ENCODE measurements around the gene GREB1.

GREB1 gene

GRCh38 chr2:11612553-11613215 lies 78.8 kb downstream of the GREB1 start:
- no peak for DNase-seq

DNA sequence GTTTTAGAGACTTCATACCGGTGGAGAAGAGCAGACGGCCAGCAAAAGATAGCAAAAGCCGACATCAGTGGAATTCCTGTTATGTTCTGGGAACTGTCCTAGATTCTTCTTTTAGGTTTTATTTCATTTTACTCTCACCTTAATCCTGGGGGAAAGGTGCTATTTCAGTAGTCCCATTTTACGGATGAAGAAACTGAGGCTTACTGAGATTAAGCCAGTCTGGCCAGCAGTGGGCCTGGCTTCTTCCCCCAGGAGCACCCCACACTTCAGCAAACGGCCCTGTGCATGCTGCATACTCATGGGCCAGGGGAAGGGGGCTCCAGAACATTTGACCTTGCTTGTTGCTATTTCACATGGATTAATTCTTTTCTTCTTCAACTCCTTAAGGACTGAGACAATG lies 79.5 kb downstream of the GREB1 start:
- no peak for DNase-seq

DNA sequence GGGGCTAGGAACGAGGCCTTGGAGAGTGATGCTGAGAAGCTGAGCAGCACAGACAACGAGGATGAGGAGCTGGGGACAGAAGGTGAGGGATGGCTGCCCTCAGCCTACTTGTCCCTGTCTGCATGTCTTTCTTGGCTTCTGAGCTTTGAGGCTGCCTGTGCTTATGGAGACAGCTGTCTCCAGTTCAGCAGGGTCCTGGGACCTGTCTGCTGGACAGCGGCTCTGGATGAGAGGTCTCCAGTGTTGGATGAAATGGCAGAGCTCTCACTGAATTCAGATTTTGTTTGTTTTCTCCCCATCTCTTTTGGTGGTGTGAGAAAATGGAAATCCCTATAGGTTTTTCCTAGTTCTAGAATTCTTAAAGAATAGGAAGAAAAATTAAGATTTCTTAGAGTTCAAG lies 81.4 kb downstream of the GREB1 start:
- DNase-seq: no peak

DNA sequence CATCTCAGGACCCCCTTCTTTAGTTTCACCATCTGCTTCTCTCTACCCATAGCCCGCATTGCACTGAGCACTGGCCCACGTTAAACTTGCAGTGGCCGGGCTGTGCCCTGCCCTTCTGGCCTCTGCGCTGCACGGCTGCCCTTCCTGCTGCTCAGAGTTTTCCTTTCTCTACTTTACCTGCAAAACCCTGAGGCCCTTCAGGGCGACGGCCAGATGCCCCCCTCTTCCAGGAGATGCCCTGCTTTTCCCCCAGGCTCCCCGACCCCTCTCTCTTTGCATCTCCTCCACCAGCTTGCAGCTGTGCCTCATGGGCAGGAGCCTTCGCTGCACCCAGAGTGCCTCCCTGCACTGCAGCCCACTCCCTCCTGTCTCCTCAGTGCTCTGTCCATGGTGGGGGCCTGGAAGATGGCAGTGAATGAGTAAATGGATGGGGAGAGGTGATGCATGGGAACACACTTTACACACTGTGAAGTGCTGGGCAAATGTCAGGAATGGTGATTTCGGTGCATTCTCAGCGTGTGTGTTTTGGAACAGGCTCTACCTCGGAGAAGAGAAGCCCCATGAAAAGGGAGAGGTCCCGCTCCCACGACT lies 82.3 kb downstream of the GREB1 start:
- DNase-seq: no peak

- DNase-seq: no peak
Measured at GRCh38 chr2:11616851-11617415, 83.1 kb downstream of the GREB1 start.

DNA sequence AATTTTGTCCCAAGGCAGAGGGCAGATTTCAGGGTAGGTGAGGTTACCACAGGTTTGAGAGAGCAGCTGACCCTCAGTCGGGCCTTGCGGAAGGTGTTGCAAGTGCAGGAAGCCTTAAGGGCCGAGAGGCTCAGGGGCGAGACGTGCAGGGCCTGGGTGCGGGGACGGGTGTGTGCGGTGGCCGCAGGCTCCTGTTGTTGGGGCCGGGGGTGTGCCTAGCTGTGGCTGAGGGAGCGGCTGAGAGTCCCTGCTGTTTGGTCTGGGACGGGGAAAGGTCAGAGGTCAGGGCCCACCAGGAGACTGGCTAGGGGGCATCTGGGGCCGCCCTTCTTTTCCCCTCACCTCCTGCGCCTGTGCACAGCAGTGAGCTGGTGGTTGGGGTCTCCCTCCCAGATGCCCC lies 83.7 kb downstream of the GREB1 start:
- no peak for DNase-seq

GRCh38 chr2:11617984-11618707 lies 84.3 kb downstream of the GREB1 start:
- DNase-seq: no peak

DNA sequence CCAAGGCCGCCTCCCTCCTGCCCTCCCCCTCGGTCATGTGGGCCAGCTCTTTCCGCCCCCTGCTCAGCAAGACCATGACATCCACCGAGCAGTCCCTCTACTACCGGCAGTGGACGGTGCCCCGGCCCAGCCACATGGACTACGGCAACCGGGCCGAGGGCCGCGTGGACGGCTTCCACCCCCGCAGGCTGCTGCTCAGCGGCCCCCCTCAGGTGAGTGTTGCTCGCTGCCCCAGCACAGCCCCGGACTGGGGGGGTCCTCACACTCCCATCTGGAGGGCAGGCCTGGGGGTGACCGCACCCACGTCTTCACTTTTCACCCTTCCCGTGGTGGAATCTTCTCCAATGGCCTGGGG lies 84.8 kb downstream of the GREB1 start:
- no peak for DNase-seq

- DNase-seq: no peak
Measured at GRCh38 chr2:11621410-11621809, 87.6 kb downstream of the GREB1 start.

- no peak for DNase-seq
Measured at GRCh38 chr2:11622611-11623010, 88.8 kb downstream of the GREB1 start.

DNA sequence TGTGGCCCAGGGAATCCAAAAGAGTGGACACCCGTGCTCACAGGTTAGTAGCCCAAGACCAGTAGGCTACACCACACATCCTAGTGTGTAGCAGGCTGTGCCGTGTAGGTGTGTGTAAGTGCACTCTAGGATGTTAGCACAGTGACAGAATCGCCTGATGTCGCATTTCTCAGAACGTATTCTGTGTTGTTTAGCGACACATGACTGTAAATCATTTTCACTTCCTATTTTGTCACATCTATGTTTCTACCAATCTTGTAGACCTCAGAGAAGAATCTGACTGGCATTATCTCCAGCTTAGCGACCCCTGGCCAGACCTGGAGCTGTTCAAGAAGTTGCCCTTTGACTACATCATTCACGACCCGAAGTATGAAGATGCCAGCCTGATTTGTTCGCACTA lies 91.0 kb downstream of the GREB1 start:
- no peak for DNase-seq

DNA sequence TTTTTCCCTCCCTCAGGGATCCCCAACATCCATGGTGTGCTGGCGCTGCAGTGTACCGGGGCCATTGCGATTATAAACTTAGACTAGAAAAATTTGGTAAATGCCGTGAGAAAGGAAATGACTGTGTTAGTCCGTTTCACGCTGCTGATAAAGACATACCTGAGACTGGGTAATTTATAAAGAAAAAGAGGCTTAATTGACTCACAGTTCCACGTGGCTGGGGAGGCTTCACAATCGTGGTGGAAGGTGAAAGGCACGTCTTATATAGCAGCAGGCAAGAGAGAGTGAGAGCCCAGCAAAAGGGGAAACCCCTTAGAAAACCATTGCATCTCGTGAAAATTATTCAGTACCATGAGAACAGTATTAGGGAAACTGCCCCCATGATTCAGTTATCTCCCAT lies 91.8 kb downstream of the GREB1 start:
- no peak for DNase-seq

DNA sequence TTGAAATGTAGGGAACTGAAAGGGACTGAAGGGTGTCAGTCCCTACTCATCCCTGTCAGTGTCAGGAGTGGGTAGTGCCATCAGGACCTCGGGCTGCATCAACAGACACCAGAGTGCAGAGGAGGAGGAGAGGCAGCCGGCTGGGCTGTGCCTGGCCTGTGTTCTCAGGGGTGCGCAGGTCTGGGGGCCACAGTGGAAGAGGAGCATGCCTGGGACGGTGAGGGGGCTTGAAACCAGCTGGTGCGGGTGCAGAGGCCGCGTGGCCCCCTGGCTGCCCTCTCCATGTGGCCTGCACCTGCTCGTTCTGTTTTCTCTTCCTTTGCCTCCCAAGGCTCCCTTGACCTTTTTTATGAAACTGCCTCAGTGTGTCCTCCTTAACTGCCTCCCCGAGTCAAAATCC lies 94.8 kb downstream of the GREB1 start:
- no peak for DNase-seq

- DNase-seq: no peak
Measured at GRCh38 chr2:11629215-11629614, 95.4 kb downstream of the GREB1 start.

DNA sequence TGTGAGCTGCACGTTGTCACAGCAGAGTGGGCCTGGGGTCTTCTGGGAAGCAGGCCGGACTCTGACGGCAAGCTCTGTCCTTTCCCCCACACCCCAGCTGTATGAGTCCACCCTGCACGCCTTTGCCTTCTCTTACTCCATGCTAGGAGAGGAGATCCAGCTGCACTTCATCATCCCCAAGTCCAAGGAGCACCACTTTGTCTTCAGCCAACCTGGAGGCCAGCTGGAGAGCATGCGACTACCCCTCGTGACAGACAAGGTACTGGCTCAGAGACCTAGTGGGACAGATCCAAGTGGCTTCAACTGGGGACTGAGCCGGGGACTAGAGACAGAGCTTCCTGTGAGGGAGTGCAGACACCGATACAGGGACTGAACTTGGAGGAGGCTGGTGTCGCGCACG lies 96.0 kb downstream of the GREB1 start:
- no peak for DNase-seq

DNA sequence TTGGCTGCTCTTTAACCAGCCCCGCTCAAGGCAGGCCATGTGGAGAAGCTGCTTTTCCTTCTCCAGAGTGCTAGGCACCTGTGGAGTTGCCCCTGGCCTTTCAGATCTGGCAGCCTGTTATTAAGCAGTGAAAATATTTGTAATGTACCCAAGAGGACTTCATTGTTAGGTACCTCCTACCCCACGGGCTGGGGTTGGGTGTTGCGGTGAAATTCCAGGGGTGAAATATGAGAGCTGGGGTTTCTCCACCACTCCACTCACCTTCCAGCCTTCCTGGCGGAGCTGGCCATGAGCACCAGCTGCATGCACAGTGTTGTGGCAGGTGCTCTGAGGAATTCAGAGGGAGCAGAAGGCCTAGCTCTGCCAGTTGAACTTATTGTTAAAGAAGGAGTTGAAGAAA lies 97.0 kb downstream of the GREB1 start:
- DNase-seq: no peak

GRCh38 chr2:11631462-11631861 lies 97.6 kb downstream of the GREB1 start:
- DNase-seq: no peak

DNA sequence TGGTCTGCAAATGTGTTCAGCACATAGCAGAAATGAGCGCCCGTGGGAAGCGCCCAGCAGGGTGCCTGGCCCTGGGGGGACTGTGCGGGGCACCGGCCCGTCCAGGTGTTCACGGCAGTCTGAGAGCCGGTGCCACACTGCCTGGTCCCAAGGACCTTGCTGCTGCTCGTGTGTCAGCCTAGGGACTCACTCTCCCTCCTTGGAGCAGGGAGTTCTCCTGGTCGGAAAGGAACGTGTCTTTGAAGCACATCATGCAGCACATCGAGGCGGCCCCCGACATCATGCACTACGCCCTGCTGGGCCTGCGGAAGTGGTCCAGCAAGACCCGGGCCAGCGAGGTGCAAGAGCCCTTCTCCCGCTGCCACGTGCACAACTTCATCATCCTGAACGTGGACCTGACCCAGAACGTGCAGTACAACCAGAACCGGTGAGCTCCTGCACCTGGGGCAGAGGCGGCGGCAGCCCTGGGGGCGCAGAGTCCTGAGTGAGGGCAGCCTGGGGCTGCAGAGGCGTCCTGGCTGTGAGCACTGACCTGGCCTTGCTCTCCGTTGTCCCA lies 100.2 kb downstream of the GREB1 start:
- no peak for DNase-seq

GRCh38 chr2:11634584-11634983 lies 100.7 kb downstream of the GREB1 start:
- no peak for DNase-seq

DNA sequence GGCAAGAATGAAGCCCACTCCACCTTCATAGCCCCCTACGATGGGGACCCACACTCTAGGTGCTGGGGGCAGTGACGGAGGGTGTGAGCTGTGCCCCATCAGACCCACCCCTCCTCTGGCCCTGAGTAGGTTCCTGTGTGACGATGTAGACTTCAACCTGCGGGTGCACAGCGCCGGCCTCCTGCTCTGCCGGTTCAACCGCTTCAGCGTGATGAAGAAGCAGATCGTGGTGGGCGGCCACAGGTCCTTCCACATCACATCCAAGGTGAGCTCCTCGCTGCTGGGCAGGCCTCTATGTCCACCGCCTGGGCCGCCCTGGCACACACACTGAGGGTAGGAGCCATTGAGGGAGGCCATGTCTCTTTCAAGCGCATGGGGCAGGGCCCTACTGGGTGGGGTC lies 101.3 kb downstream of the GREB1 start:
- no peak for DNase-seq

DNA sequence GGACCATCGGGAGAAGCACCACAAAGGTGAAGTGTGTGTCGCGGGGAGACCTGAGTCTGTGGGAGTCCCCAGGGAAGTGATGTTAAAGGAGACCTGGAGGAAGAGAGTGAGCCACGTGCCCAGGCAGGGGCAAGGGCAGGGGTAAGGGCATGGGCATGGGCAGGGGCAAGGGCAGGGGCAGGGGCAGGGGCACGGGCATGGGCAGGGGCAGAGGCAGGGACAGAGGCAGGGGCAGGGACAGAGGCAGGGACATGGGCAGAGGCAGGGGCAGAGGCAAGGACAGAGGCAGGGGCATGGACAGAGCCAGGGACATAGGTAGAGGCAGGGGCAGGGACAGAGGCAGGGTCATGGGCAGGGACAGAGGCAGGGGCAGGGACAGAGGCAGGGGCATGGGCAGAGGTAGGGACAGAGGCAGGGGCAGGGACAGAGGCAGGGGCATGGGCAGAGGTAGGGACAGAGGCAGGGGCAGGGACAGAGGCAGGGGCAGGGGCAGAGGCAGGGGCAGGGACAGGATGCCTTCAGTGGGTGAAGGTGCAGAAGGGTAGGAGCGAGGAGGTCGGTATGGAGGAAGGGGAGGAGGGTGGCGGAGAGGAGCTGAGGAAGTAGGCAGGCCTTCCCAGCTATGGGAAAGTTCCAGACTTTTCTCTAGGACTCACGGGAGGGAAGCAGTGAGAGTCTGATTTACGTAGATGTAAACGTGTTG lies 102.9 kb downstream of the GREB1 start:
- no peak for DNase-seq

GRCh38 chr2:11637546-11637945 lies 103.7 kb downstream of the GREB1 start:
- DNase-seq: no peak

DNA sequence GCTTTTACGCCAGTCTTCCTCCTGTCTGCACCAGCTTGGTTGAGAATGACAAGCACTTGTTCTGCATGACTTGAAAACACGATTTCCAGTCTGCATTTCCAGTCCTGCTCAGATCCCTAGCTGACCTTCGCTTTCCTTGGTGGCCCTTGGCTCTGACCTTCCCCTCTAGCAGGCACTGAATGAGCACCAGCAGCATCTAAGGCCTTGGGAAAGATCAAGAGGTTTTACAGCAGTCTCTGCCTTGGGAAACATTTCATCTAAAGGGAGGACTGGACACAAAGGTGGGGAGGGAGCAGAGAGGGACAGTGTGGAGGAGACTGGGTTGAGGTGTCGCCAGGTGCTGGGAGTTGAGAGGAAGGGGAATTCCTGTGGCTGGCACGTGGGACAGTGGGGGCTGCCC lies 105.7 kb downstream of the GREB1 start:
- DNase-seq: no peak

Data from CD4-positive, alpha-beta T cell treated with Interleukin-21 for 1 hour (primary cell).